Mammary epithelial cell (primary cell): ENCODE measurements around the gene GJA3.

Experiments used
- CTCF ChIP-seq, 2 donors: IDR thresholded peaks in 1 of 2; conservative IDR thresholded peaks in 1 of 2; 2 replicates each; pipeline ENCODE4 v1.5.1; 2011 to 2012; ENCODE audit warnings: inconsistent platforms in 2 of 2, low read length in 2 of 2, mild to moderate bottlenecking in 2 of 2, control low read depth in 1 of 2, low read depth in 1 of 2; ENCODE audit not compliant: insufficient read depth in 1 of 2; ENCODE audit errors: extremely low read depth in 1 of 2
- EZH2 ChIP-seq: IDR thresholded peaks from 2 replicates; pipeline ENCODE4 v1.6.1; 2012; ENCODE audit warnings: low read length, inconsistent platforms, borderline replicate concordance

GRCh38 chr13:20146381-20146780 is 14.5 kb downstream of the GJA3 start:
- TF ChIP-seq CTCF (conservative IDR thresholded peaks at IDR 0.05 in 1 of 2, IDR thresholded peaks at IDR 0.05 in 1 of 2; ENCODE audit: extremely low read depth in 1 of 2, insufficient read depth in 1 of 2, low read depth in 1 of 2, low read length in 2 of 2) (no peak), EZH2 (no peak)
